OCI-LY7 (cell line): ENCODE results near the gene PRX. TPM values are rescaled to one million over a fixed set of nuclear protein-coding genes. Genes with fewer than 3 reads are reported as not detected.

Source experiments
- BruUV-seq: library from RNA; stranded (reverse); fragments of 400-500 nt; replicated peaks from 2 replicates; lab custom pipeline; 2021; lab: Mats Ljungman, UMichigan
- CTCF ChIA-PET: fragments of 300-600 bp; sonication (Branson Sonifier 250); formaldehyde crosslinking; loops from one replicate; lab custom pipeline; 2022; ENCODE audit warnings: antibody characterized with exemption; ENCODE audit not compliant: unreplicated experiment; lab: Charles Lee
- POLR2A ChIA-PET: fragments of 300-600 bp; sonication (Branson Sonifier 250); formaldehyde crosslinking; loops from one replicate; lab custom pipeline; 2022; ENCODE audit warnings: antibody characterized with exemption; lab: Charles Lee
- DNase-seq: peaks from one replicate; pipeline ENCODE4 v3.0.0-alpha.2; 2015; ENCODE audit warnings: low spot score
- H2AFZ ChIP-seq: fragments of 200-600 bp; sonication (generic), shearing (Covaris generic); 2 replicates; pipeline ENCODE4 v1.6.1; 2014; ENCODE audit warnings: mild to moderate bottlenecking, antibody characterized with exemption, low read length, moderate library complexity
- H3K27ac ChIP-seq: fragments of 200-600 bp; sonication (generic); 2 replicates; pipeline ENCODE4 v1.5.1; 2014; ENCODE audit warnings: mixed run types, low read depth, mild to moderate bottlenecking, moderate library complexity, low read length, inconsistent platforms; ENCODE audit not compliant: poor library complexity, severe bottlenecking
- H3K36me3 ChIP-seq: fragments of 200-600 bp; sonication (generic); 2 replicates; pipeline ENCODE4 v1.6.1; 2014; ENCODE audit warnings: mild to moderate bottlenecking, antibody characterized with exemption, low read length, moderate library complexity, mixed read lengths; ENCODE audit not compliant: insufficient read depth
- H3K4me1 ChIP-seq: fragments of 200-600 bp; sonication (generic); 2 replicates; pipeline ENCODE4 v1.5.1; 2014; ENCODE audit warnings: mild to moderate bottlenecking, low read length; ENCODE audit not compliant: insufficient read depth, poor library complexity, severe bottlenecking
- H3K4me2 ChIP-seq: fragments of 200-600 bp; sonication (generic); 2 replicates; pipeline ENCODE4 v1.6.1; 2014; ENCODE audit warnings: mild to moderate bottlenecking, low read length
- H3K4me3 ChIP-seq: fragments of 200-600 bp; sonication (generic); 2 replicates; pipeline ENCODE4 v1.5.1; 2014; ENCODE audit warnings: mild to moderate bottlenecking, low read depth, low read length; ENCODE audit not compliant: poor library complexity, severe bottlenecking
- H3K79me2 ChIP-seq: fragments of 200-600 bp; sonication (generic); 2 replicates; pipeline ENCODE4 v1.6.1; 2016; ENCODE audit warnings: low read depth, mild to moderate bottlenecking, low read length, moderate library complexity, mixed read lengths; ENCODE audit not compliant: insufficient read depth
- H3K9me2 ChIP-seq: fragments of 200-600 bp; sonication (generic); 2 replicates; pipeline ENCODE4 v1.6.1; 2016; ENCODE audit warnings: mild to moderate bottlenecking, low read length, mixed read lengths; ENCODE audit not compliant: insufficient read depth
- H3K9me3 ChIP-seq: fragments of 200-600 bp; sonication (generic); 2 replicates; pipeline ENCODE4 v1.6.1; 2014; ENCODE audit warnings: mild to moderate bottlenecking, mixed run types, low read length, mixed read lengths
- H4K20me1 ChIP-seq: fragments of 200-600 bp; sonication (generic); 2 replicates; pipeline ENCODE4 v1.6.1; 2014; ENCODE audit warnings: mild to moderate bottlenecking, antibody characterized with exemption, low read length, moderate library complexity, mixed read lengths; ENCODE audit not compliant: insufficient read depth
- EZH2phosphoT487 ChIP-seq: fragments of 200-600 bp; sonication (generic); IDR thresholded peaks from 2 replicates; pipeline ENCODE4 v1.6.1; 2018; ENCODE audit warnings: low read depth, borderline replicate concordance, mild to moderate bottlenecking, mixed run types, antibody characterized with exemption, low read length, moderate library complexity, mixed read lengths
- intact Hi-C: fragments of 100-400 bp; cut with micrococcal nuclease; formaldehyde crosslinking; loops from one replicate; pipeline ENCODE4 v1.10.0; 2022; ENCODE audit not compliant: unreplicated experiment
- total RNA-seq, 2 experiments: library from RNA; depleted of rRNA in 1 of 2; stranded (reverse); fragments of >200 nt in 1 of 2; shearing (Covaris generic) in 1 of 2; gene quantifications; 2 replicates each; pipeline ENCODE4 v1.2.3, GENCODE V29; 2014 to 2022
- TF ChIP-seq, protein P1 (sequence below): fragments of 200-600 bp; sonication (generic); conservative IDR thresholded peaks from 2 replicates; pipeline ENCODE4 v1.5.1; 2014; ENCODE audit warnings: mild to moderate bottlenecking, antibody characterized with exemption, low read length, moderate library complexity, mixed read lengths

Gene PRX
- total RNA-seq, 2 experiments from 2014 or later: 2.2 to 4.9 TPM

DNA sequence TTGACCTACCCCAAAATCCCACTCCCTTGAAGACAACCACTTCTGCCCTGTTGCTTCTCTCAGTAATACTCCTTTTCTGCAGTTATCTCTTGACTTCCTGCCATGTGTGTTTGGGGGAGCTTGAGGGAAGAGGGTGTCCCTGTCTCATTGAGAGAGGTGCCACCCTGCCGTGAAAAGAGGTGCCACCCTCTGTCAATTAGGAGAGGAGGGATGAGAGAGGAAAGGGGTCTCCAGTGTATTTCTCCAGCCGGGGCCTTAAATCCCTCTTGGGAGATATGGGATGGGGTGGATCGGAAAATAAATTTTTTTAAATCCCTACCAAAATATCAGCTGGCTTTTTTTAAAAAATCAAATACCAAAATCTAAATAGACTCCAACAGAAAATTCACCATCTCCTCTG, 48.2 kb downstream of the PRX start:
- Histone ChIP-seq H3K4me3 (peak overlapping the region; percentile 57), H3K36me3 (no peaks in the 10 kb centered on the region), H3K4me2 (peak overlapping the region; percentile 76), H3K9me2 (no peaks in the 10 kb centered on the region), H3K9me3 (no peaks in the 10 kb centered on the region), H3K4me1 (peaks cover 13% of the 10 kb centered on the region), H3K79me2 (no peaks in the 10 kb centered on the region), H4K20me1 (no peaks in the 10 kb centered on the region), H2AFZ (peak overlapping the region; percentile 76; the same call in 1 of the 2 replicates), H3K27ac (no peak overlapping the region)
- DNase-seq: no peak
- intact Hi-C loops: loop anchor here (1.0 kb wide), 1 partner anchor 17 kb away; the partner anchor contains the start of genes C19orf47 and PLD3
- ChIA-PET CTCF (no interaction called here), POLR2A (interaction anchor here (1.0 kb wide), 1 partner anchor 9 kb away, joined by 3 read pairs; no protein-coding TSS in a partner anchor)
- TF ChIP-seq EZH2phosphoT487: no peak
- TF ChIP-seq, protein P1, sequence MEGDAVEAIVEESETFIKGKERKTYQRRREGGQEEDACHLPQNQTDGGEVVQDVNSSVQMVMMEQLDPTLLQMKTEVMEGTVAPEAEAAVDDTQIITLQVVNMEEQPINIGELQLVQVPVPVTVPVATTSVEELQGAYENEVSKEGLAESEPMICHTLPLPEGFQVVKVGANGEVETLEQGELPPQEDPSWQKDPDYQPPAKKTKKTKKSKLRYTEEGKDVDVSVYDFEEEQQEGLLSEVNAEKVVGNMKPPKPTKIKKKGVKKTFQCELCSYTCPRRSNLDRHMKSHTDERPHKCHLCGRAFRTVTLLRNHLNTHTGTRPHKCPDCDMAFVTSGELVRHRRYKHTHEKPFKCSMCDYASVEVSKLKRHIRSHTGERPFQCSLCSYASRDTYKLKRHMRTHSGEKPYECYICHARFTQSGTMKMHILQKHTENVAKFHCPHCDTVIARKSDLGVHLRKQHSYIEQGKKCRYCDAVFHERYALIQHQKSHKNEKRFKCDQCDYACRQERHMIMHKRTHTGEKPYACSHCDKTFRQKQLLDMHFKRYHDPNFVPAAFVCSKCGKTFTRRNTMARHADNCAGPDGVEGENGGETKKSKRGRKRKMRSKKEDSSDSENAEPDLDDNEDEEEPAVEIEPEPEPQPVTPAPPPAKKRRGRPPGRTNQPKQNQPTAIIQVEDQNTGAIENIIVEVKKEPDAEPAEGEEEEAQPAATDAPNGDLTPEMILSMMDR: no peak
- BruUV-seq: TSS peak; percentile 22

DNA sequence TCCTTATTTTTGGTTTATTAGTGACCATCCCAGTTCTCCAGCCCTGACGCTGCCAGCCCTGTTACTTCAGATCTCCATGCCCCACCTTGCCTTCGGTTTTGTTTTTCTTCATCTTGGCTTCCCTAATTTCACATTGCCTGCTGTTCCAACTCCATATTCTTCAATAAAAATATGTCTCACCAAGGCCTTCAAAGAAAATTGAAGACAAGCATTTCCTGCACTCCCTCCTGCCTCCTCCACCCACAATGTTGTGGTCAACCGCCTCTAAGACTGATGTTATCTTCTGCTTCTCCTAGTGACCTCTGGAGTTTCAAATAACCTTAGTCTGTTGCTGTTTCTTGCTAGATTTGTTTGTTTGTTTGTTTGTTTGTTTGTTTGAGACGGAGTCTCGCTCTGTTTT, 50.1 kb downstream of the PRX start:
- Histone ChIP-seq H4K20me1 (no peaks in the 10 kb centered on the region), H3K9me3 (no peaks in the 10 kb centered on the region), H3K4me2 (no peak overlapping the region), H3K36me3 (no peaks in the 10 kb centered on the region), H2AFZ (no peak overlapping the region), H3K4me3 (no peak overlapping the region), H3K79me2 (no peaks in the 10 kb centered on the region), H3K4me1 (peaks cover 32% of the 10 kb centered on the region), H3K9me2 (no peaks in the 10 kb centered on the region), H3K27ac (no peak overlapping the region)
- intact Hi-C loops: no loop called here
- no peak for TF ChIP-seq EZH2phosphoT487
- TF ChIP-seq, protein P1: no peak
- CTCF ChIA-PET: no interaction called here
- BruUV-seq: no TSS peak
- DNase-seq: no peak
- POLR2A ChIA-PET: no interaction called here

DNA sequence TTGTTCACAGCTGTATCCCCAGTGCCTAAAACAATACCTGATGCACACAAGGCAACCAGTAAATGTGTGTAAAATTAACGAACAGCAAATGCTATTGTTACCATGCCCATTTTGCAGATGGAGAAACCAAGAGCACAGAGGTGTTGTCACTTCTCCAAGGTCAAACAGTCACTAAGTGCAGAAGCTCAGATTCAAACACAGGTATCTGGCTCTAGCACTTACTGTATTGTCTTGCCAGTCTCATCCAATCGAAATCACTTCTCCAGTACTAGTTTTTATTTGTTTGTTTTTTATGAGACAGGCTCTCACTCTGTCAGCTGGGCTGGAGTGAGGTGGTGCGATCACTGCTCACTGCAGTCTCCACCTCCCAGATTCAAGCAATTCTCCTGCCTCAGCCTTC, 51.0 kb downstream of the PRX start:
- Histone ChIP-seq H3K79me2 (no peaks in the 10 kb centered on the region), H2AFZ (no peak overlapping the region), H3K4me2 (no peak overlapping the region), H3K9me2 (no peaks in the 10 kb centered on the region), H3K4me3 (no peak overlapping the region), H3K27ac (no peak overlapping the region), H3K4me1 (peaks cover 41% of the 10 kb centered on the region), H3K36me3 (no peaks in the 10 kb centered on the region), H3K9me3 (no peaks in the 10 kb centered on the region), H4K20me1 (no peaks in the 10 kb centered on the region)
- POLR2A ChIA-PET: no interaction called here
- TF ChIP-seq, protein P1: no peak
- TF ChIP-seq EZH2phosphoT487: no peak
- intact Hi-C loops: no loop called here
- CTCF ChIA-PET: no interaction called here
- BruUV-seq: no TSS peak
- no peak for DNase-seq
